K562 (cell line): ENCODE measurements around the gene RMND5B. TPM values are rescaled to one million over a fixed set of nuclear protein-coding genes. Genes with fewer than 3 reads are reported as not detected.

Experiments used
- ATAC-seq: fragments of 200-7000 bp; cut with Tn5 transposase; 3 replicates; pipeline ENCODE4 v1.9.1; 2020; ENCODE audit warnings: moderate library complexity
- BruUV-seq: library from RNA; stranded (reverse); fragments of 400-500 nt; replicated peaks from 2 replicates; lab custom pipeline; 2021; lab: Mats Ljungman, UMichigan
- CTCF ChIA-PET: fragments of 300-600 bp; formaldehyde crosslinking; extraction: SDS; loops from one replicate; lab custom pipeline; 2021; ENCODE audit warnings: low intra/inter-chr PET ratio; lab: Yijun Ruan, JAX
- POLR2A ChIA-PET: fragments of 300-600, 350-650 bp; sonication (Branson Sonifier 250); formaldehyde crosslinking; extraction: SDS; loops from one replicate; lab custom pipeline; 2021; ENCODE audit warnings: antibody characterized with exemption, inconsistent platforms; lab: Yijun Ruan, JAX
- DNase-seq, 4 experiments: peaks; one replicate each; pipeline versions ENCODE4 v3.0.0 to v3.0.0-alpha.2; 2011 to 2018; ENCODE audit warnings: low spot score in 3 of 4, mixed read lengths in 3 of 4; ENCODE audit errors: extremely low read depth in 1 of 4
- FAIRE-seq: peaks from 2 replicates; lab custom pipeline; 2011; peaks lifted over from hg19 to GRCh38; lab: Jason Lieb, UNC
- H2AFZ ChIP-seq: 2 replicates; pipeline ENCODE4 v1.6.0; 2011; ENCODE audit warnings: low read depth, low read length, control low read depth, inconsistent platforms
- H3K27ac ChIP-seq: fragments of 200-600 bp; 3 replicates; pipeline ENCODE4 v1.8.0; 2011; ENCODE audit warnings: low read depth, mild to moderate bottlenecking, control low read depth, inconsistent platforms, low read length, moderate library complexity, mixed read lengths; ENCODE audit errors: extremely low read depth
- H3K27me3 ChIP-seq, 2 experiments: fragments of 300-600 bp in 1 of 2; 2 replicates in 1 of 2; 3 replicates in 1 of 2; pipeline versions ENCODE4 v1.6.0 to v1.8.0; 2011; ENCODE audit warnings: inconsistent platforms in 2 of 2, low read length in 2 of 2, mild to moderate bottlenecking in 1 of 2, mixed read lengths in 1 of 2, moderate library complexity in 1 of 2; ENCODE audit not compliant: control insufficient read depth in 2 of 2, insufficient read depth in 2 of 2
- H3K36me3 ChIP-seq: fragments of 300-600 bp; 3 replicates; pipeline ENCODE4 v1.8.0; 2011; ENCODE audit warnings: mild to moderate bottlenecking, low read length, inconsistent platforms; ENCODE audit not compliant: control insufficient read depth, insufficient read depth
- H3K4me1 ChIP-seq, 2 experiments: fragments of 200-600 bp in 1 of 2; replicated peaks in 1 of 2; 2 replicates in 1 of 2; 3 replicates in 1 of 2; pipeline versions ENCODE4 v1.5.1 to v1.8.0; 2011; ENCODE audit warnings: inconsistent platforms in 2 of 2, low read length in 2 of 2, mild to moderate bottlenecking in 1 of 2, mixed read lengths in 1 of 2, moderate library complexity in 1 of 2; ENCODE audit not compliant: control insufficient read depth in 2 of 2, insufficient read depth in 2 of 2
- H3K4me2 ChIP-seq: 2 replicates; pipeline ENCODE4 v1.6.1; 2011; ENCODE audit warnings: low read length, control low read depth, inconsistent platforms, mixed read lengths; ENCODE audit not compliant: insufficient read depth
- H3K4me3 ChIP-seq: fragments of 200-600 bp; sonication (generic), shearing (Covaris generic); 2 replicates; pipeline ENCODE4 v1.5.1; 2016; ENCODE audit warnings: control low read depth, inconsistent platforms
- H3K79me2 ChIP-seq: fragments of 200-600 bp; 3 replicates; pipeline ENCODE4 v1.8.0; 2011; ENCODE audit warnings: low read length, inconsistent platforms; ENCODE audit not compliant: control insufficient read depth, insufficient read depth
- H3K9ac ChIP-seq, 2 experiments: 2 replicates each; pipeline versions ENCODE4 v1.6.0 to v1.6.1; 2011; ENCODE audit warnings: low read depth in 2 of 2, low read length in 2 of 2, control low read depth in 1 of 2, inconsistent platforms in 1 of 2, mild to moderate bottlenecking in 1 of 2, mixed read lengths in 1 of 2; ENCODE audit not compliant: insufficient read depth in 1 of 2
- H3K9me1 ChIP-seq: one replicate; pipeline ENCODE4 v1.6.0; 2011; ENCODE audit warnings: inconsistent platforms, mild to moderate bottlenecking, low read length, moderate library complexity; ENCODE audit not compliant: control insufficient read depth, insufficient read depth
- H3K9me3 ChIP-seq: replicated peaks from 2 replicates; pipeline ENCODE4 v1.5.1; 2011; ENCODE audit warnings: low read depth, low read length, inconsistent platforms; ENCODE audit not compliant: control insufficient read depth, insufficient read depth
- H4K20me1 ChIP-seq: replicated peaks from 2 replicates; pipeline ENCODE4 v1.6.1; 2011; ENCODE audit warnings: low read length, inconsistent platforms, mixed read lengths; ENCODE audit not compliant: control insufficient read depth, insufficient read depth
- EGR1 ChIP-seq: fragments of 450-650 bp; conservative IDR thresholded peaks from 2 replicates; pipeline ENCODE4 v1.6.1; 2017; ENCODE audit warnings: mild to moderate bottlenecking
- POLR2G ChIP-seq: fragments of 200-400 bp; formaldehyde crosslinking; IDR thresholded peaks from 2 replicates; pipeline ENCODE4 v1.6.1; 2017; ENCODE audit warnings: low read depth, mild to moderate bottlenecking, antibody characterized with exemption, low read length, moderate library complexity
- RBFOX2 ChIP-seq: fragments of 200-400 bp; formaldehyde crosslinking; IDR thresholded peaks from 2 replicates; pipeline ENCODE4 v1.6.1; 2017; ENCODE audit warnings: low read depth, mild to moderate bottlenecking, low read length, moderate library complexity
- ZNF696 ChIP-seq: fragments of 250-450 bp; sonication (Bioruptor Pico); conservative IDR thresholded peaks from 2 replicates; pipeline ENCODE4 v1.4.0; 2020; ENCODE audit warnings: mild to moderate bottlenecking, moderate library complexity
- WGBS: fragments of 100-300 bp; shearing (Covaris generic); methylation state at CpG from one replicate; pipeline ENCODE4 v1.1.6; 2016; ENCODE audit warnings: low coverage, mixed read lengths; ENCODE audit not compliant: insufficient coverage; ENCODE audit errors: missing lambda C conversion rate; 5-methylcytosine and 5-hydroxymethylcytosine counted together
- in situ Hi-C: fragments of 300-500 bp; cut with MboI; formaldehyde crosslinking; loops from 4 replicates; pipeline ENCODE4 v1.15.0; 2018; ENCODE audit warnings: inconsistent platforms, mixed read lengths
- intact Hi-C: fragments of 100-400 bp; cut with micrococcal nuclease; formaldehyde crosslinking; loops from 2 replicates; pipeline ENCODE4 v1.14.2; 2022
- polyA plus RNA-seq, 8 experiments: library from polyadenylated mRNA; depleted of rRNA in 4 of 8; stranded (reverse) in 5 of 8; unstranded in 3 of 8; fragments of >200 nt; fragmentation: Nextera tagmentation in 2 of 8; fragmentation: Illumina TruSeq in 1 of 8; extraction: Ambion mirVana in 2 of 8; extraction: Trizol in 1 of 8; gene quantifications; 2 replicates each; pipeline versions ENCODE4 v1.2.1 to v1.2.3, GENCODE V29; 2011 to 2014; ENCODE audit warnings: inconsistent platforms in 1 of 8, missing spikeins in 1 of 8
- total RNA-seq, 7 experiments: library from RNA; depleted of rRNA in 6 of 7; stranded (reverse); fragments of >200 nt in 6 of 7; fragmentation: Illumina TruSeq in 2 of 7; extraction: Trizol in 2 of 7; gene quantifications; 2 replicates each; pipeline versions ENCODE4 v1.2.1 to v1.2.3, GENCODE V29; 2011 to 2021; ENCODE audit warnings: low replicate concordance in 1 of 7

The RMND5B gene
- total and polyA plus RNA-seq, 9 of the 15 experiments (the other 6 are each of a cell fraction or from before 2014, with no cell fraction given): 2.6 to 57.0 (median 28.3) TPM

- peak; percentile 31; the same call in 1 of the 2 replicates for TF ChIP-seq EGR1
Observed at GRCh38 chr5:178116143-178116885, 14.5 kb upstream of the RMND5B start (continued).

GRCh38 chr5:178117923-178118701 is 12.7 kb upstream of the RMND5B start:
- intact Hi-C loops: no loop called here
- H3K9me3 ChIP-seq: no peaks in the 10 kb centered on the region

More at GRCh38 chr5:178117923-178118701, 12.7 kb upstream of the RMND5B start:
- Histone ChIP-seq H3K4me3 (no peak overlapping the region), H4K20me1 (peaks cover 9% of the 10 kb centered on the region; the same call in 1 of the 2 replicates), H3K4me1 (peaks cover 34 to 81% of the 10 kb centered on the region in 2 experiments; a peak in 4 of 5 replicates), H3K27me3 (no peaks in the 10 kb centered on the region)
- 70% methylated on average over 17 of the region's 18 CpGs for whole genome bisulfite sequencing
- TF ChIP-seq POLR2G: 0 out of 2 replicates have a peak, but pooled peaks have one; percentile 22
- peak; percentile 33; the same call in 1 of the 2 replicates for TF ChIP-seq RBFOX2
- no peak for TF ChIP-seq ZNF696 (CRISPR knock-in tag)
- TF ChIP-seq, all 486 proteins: peak for 2
- Histone ChIP-seq H3K9ac (peak overlapping the region in 1 of 2 experiments; percentile 64; a peak in 2 of 4 replicates), H2AFZ (no peak overlapping the region), H3K4me2 (no peak overlapping the region), H3K9me1 (peaks cover 7% of the 10 kb centered on the region), H3K27ac (no peak overlapping the region), H3K79me2 (peaks cover 46% of the 10 kb centered on the region), H3K36me3 (peaks cover 29% of the 10 kb centered on the region; the same call in 1 of the 3 replicates)
- ChIA-PET POLR2A (interaction anchor here (0.6 to 1.2 kb wide), 3 partner anchors 13 to 32 kb away, joined by 3 to 4 read pairs (median 3); no protein-coding TSS in a partner anchor), CTCF (no interaction called here)
- DNase-seq: no peak
- in situ Hi-C loops: no loop called here
- FAIRE-seq: no peak
- BruUV-seq: no TSS peak
- ATAC-seq: no peak
